ENCODE results near the gene CCDC17.

DNA sequence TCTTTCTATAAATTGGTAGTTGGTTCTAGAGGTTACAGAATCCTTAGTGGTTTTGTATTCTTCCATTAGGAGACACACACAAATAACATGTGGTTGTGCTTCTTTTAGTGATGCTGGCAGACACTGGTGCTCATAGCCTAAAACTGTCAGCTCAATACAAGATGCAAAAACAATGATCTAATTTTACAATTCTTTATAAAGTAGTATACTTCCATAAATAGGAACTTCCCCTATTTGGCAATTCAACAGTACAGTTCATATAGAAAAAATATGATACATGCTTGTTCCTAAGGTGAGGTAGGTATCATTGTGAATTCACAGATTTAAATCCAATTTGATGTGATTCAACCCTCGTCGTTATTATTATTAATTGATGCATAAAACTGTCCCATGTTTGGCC, 20.8 kb upstream of the CCDC17 start:
- TF ChIP-seq, protein P1, sequence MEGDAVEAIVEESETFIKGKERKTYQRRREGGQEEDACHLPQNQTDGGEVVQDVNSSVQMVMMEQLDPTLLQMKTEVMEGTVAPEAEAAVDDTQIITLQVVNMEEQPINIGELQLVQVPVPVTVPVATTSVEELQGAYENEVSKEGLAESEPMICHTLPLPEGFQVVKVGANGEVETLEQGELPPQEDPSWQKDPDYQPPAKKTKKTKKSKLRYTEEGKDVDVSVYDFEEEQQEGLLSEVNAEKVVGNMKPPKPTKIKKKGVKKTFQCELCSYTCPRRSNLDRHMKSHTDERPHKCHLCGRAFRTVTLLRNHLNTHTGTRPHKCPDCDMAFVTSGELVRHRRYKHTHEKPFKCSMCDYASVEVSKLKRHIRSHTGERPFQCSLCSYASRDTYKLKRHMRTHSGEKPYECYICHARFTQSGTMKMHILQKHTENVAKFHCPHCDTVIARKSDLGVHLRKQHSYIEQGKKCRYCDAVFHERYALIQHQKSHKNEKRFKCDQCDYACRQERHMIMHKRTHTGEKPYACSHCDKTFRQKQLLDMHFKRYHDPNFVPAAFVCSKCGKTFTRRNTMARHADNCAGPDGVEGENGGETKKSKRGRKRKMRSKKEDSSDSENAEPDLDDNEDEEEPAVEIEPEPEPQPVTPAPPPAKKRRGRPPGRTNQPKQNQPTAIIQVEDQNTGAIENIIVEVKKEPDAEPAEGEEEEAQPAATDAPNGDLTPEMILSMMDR (IDR thresholded peaks at IDR 0.05) = no peak
- TF ChIP-seq POLR2A (IDR thresholded peaks at IDR 0.05) = no peak
